Loucy (cell line): ENCODE data around the gene CTBP2.

Experiments used
- H2AFZ ChIP-seq: fragments of 200-600 bp; sonication (generic); 2 replicates; pipeline ENCODE4 v1.6.0; 2016; ENCODE audit warnings: antibody characterized with exemption, mild to moderate bottlenecking, low read length, moderate library complexity
- H3F3A ChIP-seq: fragments of 200-600 bp; 2 replicates; pipeline ENCODE4 v1.6.0; 2016; ENCODE audit warnings: antibody characterized with exemption, low read depth, mild to moderate bottlenecking
- H3K27me3 ChIP-seq: fragments of 200-600 bp; sonication (generic); 2 replicates; pipeline ENCODE4 v1.6.1; 2014; ENCODE audit warnings: low read length, mild to moderate bottlenecking; ENCODE audit not compliant: insufficient read depth, poor library complexity, severe bottlenecking
- H3K36me3 ChIP-seq: fragments of 200-600 bp; sonication (generic); 2 replicates; pipeline ENCODE4 v1.6.1; 2016; ENCODE audit warnings: low read length; ENCODE audit not compliant: insufficient read depth
- H3K4me1 ChIP-seq: fragments of 200-600 bp; sonication (generic); 2 replicates; pipeline ENCODE4 v1.5.1; 2014; ENCODE audit warnings: low read length, mild to moderate bottlenecking; ENCODE audit not compliant: insufficient read depth, poor library complexity, severe bottlenecking
- H3K4me2 ChIP-seq: fragments of 200-600 bp; sonication (generic); 2 replicates; pipeline ENCODE4 v1.6.0; 2014; ENCODE audit warnings: antibody characterized with exemption, low read length, low read depth, mild to moderate bottlenecking; ENCODE audit not compliant: poor library complexity, severe bottlenecking
- H3K4me3 ChIP-seq: fragments of 200-600 bp; sonication (generic); 2 replicates; pipeline ENCODE4 v1.5.1; 2014; ENCODE audit warnings: low read length, mild to moderate bottlenecking, mixed read lengths; ENCODE audit not compliant: poor library complexity, severe bottlenecking
- H3K79me2 ChIP-seq: fragments of 200-600 bp; sonication (generic); 2 replicates; pipeline ENCODE4 v1.6.1; 2014; ENCODE audit warnings: low read length; ENCODE audit not compliant: insufficient read depth
- H3K9ac ChIP-seq: fragments of 200-600 bp; sonication (generic); 2 replicates; pipeline ENCODE4 v1.6.0; 2014; ENCODE audit warnings: mild to moderate bottlenecking, low read depth, low read length, moderate library complexity; ENCODE audit not compliant: poor library complexity, severe bottlenecking
- H3K9me2 ChIP-seq: fragments of 200-600 bp; sonication (generic); replicated peaks from 2 replicates; pipeline ENCODE4 v1.6.1; 2016; ENCODE audit warnings: low read depth, low read length, mixed read lengths
- H3K9me3 ChIP-seq: fragments of 200-600 bp; sonication (generic); 2 replicates; pipeline ENCODE4 v1.6.1; 2014; ENCODE audit warnings: mild to moderate bottlenecking, antibody characterized with exemption, low read length, low read depth; ENCODE audit not compliant: insufficient read depth
- H4K20me1 ChIP-seq: fragments of 200-600 bp; sonication (generic); 2 replicates; pipeline ENCODE4 v1.6.0; 2014; ENCODE audit warnings: antibody characterized with exemption, low read length, mild to moderate bottlenecking; ENCODE audit not compliant: insufficient read depth, poor library complexity, severe bottlenecking
- CTCF ChIP-seq: fragments of 200-600 bp; sonication (generic); conservative IDR thresholded peaks from 2 replicates; pipeline ENCODE4 v1.5.1; 2014; ENCODE audit warnings: mild to moderate bottlenecking, antibody characterized with exemption, low read length
- EZH2phosphoT487 ChIP-seq: fragments of 200-600 bp; IDR thresholded peaks from 2 replicates; pipeline ENCODE4 v1.6.1; 2018; ENCODE audit warnings: antibody characterized with exemption, mild to moderate bottlenecking, moderate library complexity, borderline replicate concordance

The CTBP2 gene

DNA sequence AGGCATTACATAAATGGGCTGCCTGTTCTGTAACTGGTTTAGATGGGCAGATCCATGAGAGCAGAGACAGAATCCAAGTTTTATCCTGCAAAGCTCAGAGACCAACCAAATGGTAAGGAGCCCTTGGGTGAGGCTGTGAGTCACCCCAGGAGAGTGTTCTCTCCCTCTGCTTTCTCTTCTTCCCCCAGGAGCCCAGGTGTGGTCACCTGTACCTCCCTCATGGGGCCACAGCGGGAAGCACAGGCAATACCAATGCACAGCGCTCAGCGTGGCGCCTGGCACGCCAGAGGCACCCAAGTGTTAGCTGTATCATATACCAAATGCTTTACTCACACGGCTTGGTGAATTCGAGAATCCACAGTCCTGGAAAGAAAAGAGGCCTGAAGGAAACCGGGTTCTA is 39.4 kb downstream of the CTBP2 start:
- H4K20me1 ChIP-seq = no peaks in the 10 kb centered on the region
- no peaks in the 10 kb centered on the region for H3K27me3 ChIP-seq
- no peak overlapping the region for H2AFZ ChIP-seq
- no peak overlapping the region for H3K4me2 ChIP-seq
- no peaks in the 10 kb centered on the region; the same call in 1 of the 2 replicates for H3K9me3 ChIP-seq
- H3F3A ChIP-seq = no peaks in the 10 kb centered on the region
- H3K9ac ChIP-seq = no peak overlapping the region
- H3K9me2 ChIP-seq = no peaks in the 10 kb centered on the region
- H3K36me3 ChIP-seq = no peaks in the 10 kb centered on the region
- no peak for TF ChIP-seq CTCF
- TF ChIP-seq EZH2phosphoT487 = no peak
- no peak overlapping the region for H3K4me3 ChIP-seq
- H3K4me1 ChIP-seq = no peaks in the 10 kb centered on the region
- H3K79me2 ChIP-seq = no peaks in the 10 kb centered on the region

GRCh38 chr10:125120053-125120710 is 40.2 kb downstream of the CTBP2 start:
- no peaks in the 10 kb centered on the region for H3K27me3 ChIP-seq
- H4K20me1 ChIP-seq = no peaks in the 10 kb centered on the region
- H3F3A ChIP-seq = no peaks in the 10 kb centered on the region
- H3K79me2 ChIP-seq = no peaks in the 10 kb centered on the region
- TF ChIP-seq EZH2phosphoT487 (no peak), CTCF (no peak)
- no peak overlapping the region for H3K4me2 ChIP-seq
- H3K36me3 ChIP-seq = no peaks in the 10 kb centered on the region
- no peak overlapping the region for H3K9ac ChIP-seq
- H3K9me3 ChIP-seq = peaks cover 4% of the 10 kb centered on the region; the same call in 1 of the 2 replicates
- no peaks in the 10 kb centered on the region for H3K4me1 ChIP-seq
- no peak overlapping the region for H3K4me3 ChIP-seq
- H3K9me2 ChIP-seq = no peaks in the 10 kb centered on the region
- H2AFZ ChIP-seq = no peak overlapping the region

DNA sequence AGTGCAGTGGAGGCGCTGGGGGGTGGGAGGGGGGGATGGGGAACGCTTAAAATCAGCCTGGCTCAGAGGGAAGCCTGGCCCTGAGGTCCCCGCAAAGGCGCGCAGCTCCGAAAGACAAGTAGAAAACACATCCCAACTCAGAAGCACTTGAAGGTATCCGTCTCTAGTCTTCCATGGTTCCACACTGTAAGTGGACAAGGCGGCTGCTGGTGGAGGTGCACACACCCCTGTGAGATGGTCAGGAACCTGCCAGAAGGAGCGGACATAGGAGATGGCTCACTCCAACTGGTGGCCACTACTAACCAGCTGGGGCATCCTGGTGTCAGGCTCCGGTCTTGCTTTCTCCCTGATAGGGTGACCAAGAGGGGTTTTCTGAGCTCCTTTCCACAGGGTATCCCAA is 41.7 kb downstream of the CTBP2 start:
- Histone ChIP-seq H4K20me1 (no peaks in the 10 kb centered on the region), H3K36me3 (no peaks in the 10 kb centered on the region)

More for the DNA sequence above, 41.7 kb downstream of the CTBP2 start:
- Histone ChIP-seq H3K9ac (no peak overlapping the region), H3K4me3 (no peak overlapping the region), H3K9me2 (no peaks in the 10 kb centered on the region), H3K4me2 (no peak overlapping the region), H2AFZ (no peak overlapping the region), H3K9me3 (peaks cover 4% of the 10 kb centered on the region; the same call in 1 of the 2 replicates), H3K79me2 (no peaks in the 10 kb centered on the region), H3K4me1 (no peaks in the 10 kb centered on the region), H3K27me3 (no peaks in the 10 kb centered on the region), H3F3A (no peaks in the 10 kb centered on the region)
- TF ChIP-seq CTCF (no peak), EZH2phosphoT487 (no peak)
